Measurements from ENCODE around the gene SNTG2.

- TF ChIP-seq CTCF (conservative IDR thresholded peaks at IDR 0.05; ENCODE audit: low read length), result no peak
- no peak for TF ChIP-seq EZH2phosphoT487 (IDR thresholded peaks at IDR 0.05; ENCODE audit: borderline replicate concordance, low read depth, low read length)
These were observed 19.7 kb upstream of the SNTG2 start for GRCh38 chr2:930935-931334.
